Neuronal stem cell (in vitro differentiated cells): ENCODE results near the gene CFAP61.

Source experiments
- DNase-seq: peaks from one replicate; pipeline ENCODE4 v3.0.0-alpha.2; 2013; ENCODE audit warnings: low spot score
- H2AFZ ChIP-seq: one replicate; pipeline ENCODE4 v1.6.1; 2013; ENCODE audit warnings: mild to moderate bottlenecking, low read length, inconsistent platforms
- H2AK5ac ChIP-seq: 2 replicates; pipeline ENCODE4 v1.6.1; 2013; ENCODE audit warnings: low read depth, mild to moderate bottlenecking, inconsistent platforms, low read length, moderate library complexity, mixed read lengths
- H2BK120ac ChIP-seq: 2 replicates; pipeline ENCODE4 v1.6.1; 2013; ENCODE audit warnings: low read depth, mild to moderate bottlenecking, inconsistent platforms, low read length, moderate library complexity, mixed read lengths
- H2BK12ac ChIP-seq: one replicate; pipeline ENCODE4 v1.6.1; 2013; ENCODE audit warnings: low read length, inconsistent platforms
- H2BK15ac ChIP-seq: 2 replicates; pipeline ENCODE4 v1.6.1; 2013; ENCODE audit warnings: mild to moderate bottlenecking, low read length, inconsistent platforms, mixed read lengths
- H2BK5ac ChIP-seq: one replicate; pipeline ENCODE4 v1.6.1; 2013; ENCODE audit warnings: inconsistent platforms, mild to moderate bottlenecking, low read length, moderate library complexity
- H3K14ac ChIP-seq: one replicate; pipeline ENCODE4 v1.6.1; 2013; ENCODE audit warnings: low read length, inconsistent platforms
- H3K18ac ChIP-seq: 2 replicates; pipeline ENCODE4 v1.6.1; 2013; ENCODE audit warnings: low read length, inconsistent platforms
- H3K23ac ChIP-seq: 2 replicates; pipeline ENCODE4 v1.6.1; 2013; ENCODE audit warnings: low read depth, mild to moderate bottlenecking, mixed read lengths, low read length, inconsistent platforms; ENCODE audit not compliant: poor library complexity
- H3K27ac ChIP-seq: replicated peaks from 3 replicates; pipeline ENCODE4 v1.5.1; 2013; ENCODE audit warnings: low read length, inconsistent platforms
- H3K27me3 ChIP-seq, 3 experiments: 2 replicates each; pipeline ENCODE4 v1.6.1; 2013; ENCODE audit warnings: low read length in 3 of 3, mild to moderate bottlenecking in 2 of 3, inconsistent platforms in 1 of 3, low read depth in 1 of 3, mixed read lengths in 1 of 3, moderate library complexity in 1 of 3; ENCODE audit not compliant: control insufficient read depth in 3 of 3, insufficient read depth in 3 of 3
- H3K36me3 ChIP-seq, 2 donors: replicated peaks in 1 of 2; 2 replicates each; pipeline ENCODE4 v1.6.1; 2013; ENCODE audit warnings: low read length in 2 of 2; ENCODE audit not compliant: control insufficient read depth in 2 of 2, insufficient read depth in 2 of 2
- H3K4ac ChIP-seq: 2 replicates; pipeline ENCODE4 v1.6.1; 2013; ENCODE audit warnings: inconsistent platforms, mild to moderate bottlenecking, low read length, moderate library complexity
- H3K4me1 ChIP-seq, 2 donors: 1 replicate in 1 of 2; 2 replicates in 1 of 2; pipeline ENCODE4 v1.6.1; 2013; ENCODE audit warnings: low read length in 2 of 2, low read depth in 1 of 2; ENCODE audit not compliant: control insufficient read depth in 2 of 2, insufficient read depth in 1 of 2
- H3K4me2 ChIP-seq: one replicate; pipeline ENCODE4 v1.6.1; 2013; ENCODE audit warnings: mild to moderate bottlenecking, low read length, inconsistent platforms; ENCODE audit not compliant: insufficient read depth, poor library complexity, severe bottlenecking
- H3K4me3 ChIP-seq, 2 donors: 2 replicates each; pipeline ENCODE4 v1.5.1; 2013; ENCODE audit warnings: low read length in 2 of 2, mild to moderate bottlenecking in 2 of 2, inconsistent platforms in 1 of 2, moderate library complexity in 1 of 2
- H3K79me1 ChIP-seq: one replicate; pipeline ENCODE4 v1.6.1; 2013; ENCODE audit warnings: low read depth, mild to moderate bottlenecking, inconsistent platforms, low read length, moderate library complexity
- H3K9ac ChIP-seq: one replicate; pipeline ENCODE4 v1.6.1; 2013; ENCODE audit warnings: mild to moderate bottlenecking, low read depth, low read length, inconsistent platforms; ENCODE audit not compliant: poor library complexity
- H3K9me3 ChIP-seq, 2 donors: replicated peaks in 1 of 2; 2 replicates each; pipeline versions ENCODE3 to v1.6.1; 2013; ENCODE audit warnings: low read length in 2 of 2, mild to moderate bottlenecking in 2 of 2, inconsistent platforms in 1 of 2, low read depth in 1 of 2, mixed read lengths in 1 of 2, moderate library complexity in 1 of 2; ENCODE audit not compliant: control insufficient read depth in 2 of 2, insufficient read depth in 1 of 2
- H4K8ac ChIP-seq: one replicate; pipeline ENCODE4 v1.6.1; 2013; ENCODE audit warnings: low read depth, mild to moderate bottlenecking, inconsistent platforms, low read length, moderate library complexity
- H4K91ac ChIP-seq: one replicate; pipeline ENCODE4 v1.6.1; 2013; ENCODE audit warnings: low read length, low read depth, mild to moderate bottlenecking, inconsistent platforms; ENCODE audit not compliant: poor library complexity
- WGBS, 2 donors: extraction: QIAGEN DNeasy Blood & Tissue Kit; methylation state at CpG; one replicate each; pipeline ENCODE4 v1.1.7; 2013; ENCODE audit warnings: missing lambda C conversion rate in 2 of 2, mixed read lengths in 1 of 2; ENCODE audit not compliant: insufficient read length in 2 of 2, insufficient replicate concordance in 1 of 2; ENCODE audit errors: extremely low coverage in 2 of 2; 5-methylcytosine and 5-hydroxymethylcytosine counted together

CFAP61 gene

GRCh38 chr20:20370094-20370575 lies 317.8 kb downstream of the CFAP61 start:
- no peak overlapping the region for H2BK5ac ChIP-seq
- H3K14ac ChIP-seq = no peak overlapping the region
- H3K4ac ChIP-seq = no peak overlapping the region
- H3K18ac ChIP-seq = no peak overlapping the region
- H3K9ac ChIP-seq = no peak overlapping the region
- H2AFZ ChIP-seq = peak overlapping the region; percentile 91
- no peak overlapping the region for H2AK5ac ChIP-seq
- H3K4me1 ChIP-seq = peaks cover 9 to 17% of the 10 kb centered on the region in 2 donors
- H3K27ac ChIP-seq = no peak overlapping the region
- no peak overlapping the region for H3K4me2 ChIP-seq
- no peaks in the 10 kb centered on the region for H3K79me1 ChIP-seq
- WGBS, 2 donors = no CpG with 5 or more reads among the region's 10 CpGs
- no peak for DNase-seq
- peak overlapping the region in 1 of 2 donors; percentile 51 for H3K4me3 ChIP-seq
- H2BK12ac ChIP-seq = no peak overlapping the region
- no peak overlapping the region for H2BK15ac ChIP-seq
- H3K36me3 ChIP-seq = no peaks in the 10 kb centered on the region
- H3K23ac ChIP-seq = no peak overlapping the region
- no peak overlapping the region for H2BK120ac ChIP-seq
- peaks cover 31 to 88% (median 86%) of the 10 kb centered on the region in 3 experiments for H3K27me3 ChIP-seq
- H4K8ac ChIP-seq = no peak overlapping the region
- peaks cover 0 to 7% of the 10 kb centered on the region in 2 donors for H3K9me3 ChIP-seq
- H4K91ac ChIP-seq = no peak overlapping the region

GRCh38 chr20:20371083-20371482 lies 318.8 kb downstream of the CFAP61 start:
- H3K79me1 ChIP-seq = no peaks in the 10 kb centered on the region
- H2BK15ac ChIP-seq = no peak overlapping the region
- no peak for DNase-seq

GRCh38 chr20:20371681-20372080 lies 319.3 kb downstream of the CFAP61 start:
- H3K9me3 ChIP-seq = peaks cover 0 to 7% of the 10 kb centered on the region in 2 donors
- no peak overlapping the region for H4K8ac ChIP-seq
- no peak overlapping the region for H4K91ac ChIP-seq
- no peak overlapping the region for H2AFZ ChIP-seq
- peaks cover 7 to 17% of the 10 kb centered on the region in 2 donors for H3K4me1 ChIP-seq
- no peak overlapping the region for H3K14ac ChIP-seq
- H2BK15ac ChIP-seq = no peak overlapping the region
- H2BK12ac ChIP-seq = no peak overlapping the region
- no CpG with 5 or more reads among the region's 3 CpGs for WGBS, 2 donors
- no peak overlapping the region for H3K23ac ChIP-seq
- no peak overlapping the region for H2BK5ac ChIP-seq
- peaks cover 25 to 88% (median 81%) of the 10 kb centered on the region in 3 experiments for H3K27me3 ChIP-seq
- no peak for DNase-seq
- no peak overlapping the region for H3K4me3 ChIP-seq
- no peak overlapping the region for H3K9ac ChIP-seq
- no peaks in the 10 kb centered on the region for H3K79me1 ChIP-seq
- H3K4ac ChIP-seq = no peak overlapping the region
- no peak overlapping the region for H3K18ac ChIP-seq
- no peaks in the 10 kb centered on the region for H3K36me3 ChIP-seq
- no peak overlapping the region for H2AK5ac ChIP-seq
- H2BK120ac ChIP-seq = no peak overlapping the region
- H3K4me2 ChIP-seq = no peak overlapping the region
- no peak overlapping the region for H3K27ac ChIP-seq

More at GRCh38 chr20:20371083-20371482, 318.8 kb downstream of the CFAP61 start:
- no peak overlapping the region for H3K23ac ChIP-seq
- H2AK5ac ChIP-seq = no peak overlapping the region
- no peak overlapping the region for H3K4me3 ChIP-seq
- no peak overlapping the region for H2BK120ac ChIP-seq
- H3K4me2 ChIP-seq = no peak overlapping the region
- H2BK5ac ChIP-seq = no peak overlapping the region
- H3K27ac ChIP-seq = no peak overlapping the region
- peaks cover 28 to 86% (median 86%) of the 10 kb centered on the region in 3 experiments for H3K27me3 ChIP-seq
- peaks cover 9 to 17% of the 10 kb centered on the region in 2 donors for H3K4me1 ChIP-seq
- no peak overlapping the region for H3K18ac ChIP-seq
- no peak overlapping the region for H4K91ac ChIP-seq
- H2BK12ac ChIP-seq = no peak overlapping the region
- no peak overlapping the region for H3K4ac ChIP-seq
- H3K9ac ChIP-seq = no peak overlapping the region
- WGBS, 2 donors = no CpG with 5 or more reads among the region's 7 CpGs
- H3K36me3 ChIP-seq = no peaks in the 10 kb centered on the region
- peaks cover 0 to 7% of the 10 kb centered on the region in 2 donors for H3K9me3 ChIP-seq
- no peak overlapping the region for H4K8ac ChIP-seq
- H3K14ac ChIP-seq = no peak overlapping the region
- H2AFZ ChIP-seq = no peak overlapping the region

- WGBS, 2 donors = no CpG with 5 or more reads among the region's 17 CpGs
- no peak overlapping the region for H2AK5ac ChIP-seq
- no peaks in the 10 kb centered on the region for H3K79me1 ChIP-seq
- no peak overlapping the region for H2AFZ ChIP-seq
- peaks cover 3 to 17% of the 10 kb centered on the region in 2 donors for H3K4me1 ChIP-seq
- no peak overlapping the region for H3K9ac ChIP-seq
- no peak overlapping the region for H2BK120ac ChIP-seq
- no peak overlapping the region for H2BK12ac ChIP-seq
- H3K27ac ChIP-seq = no peak overlapping the region
- no peak overlapping the region for H4K8ac ChIP-seq
- H2BK15ac ChIP-seq = no peak overlapping the region
- no peak overlapping the region for H3K4me3 ChIP-seq
- no peak for DNase-seq
- H3K4ac ChIP-seq = no peak overlapping the region
- H3K4me2 ChIP-seq = no peak overlapping the region
- no peak overlapping the region for H2BK5ac ChIP-seq
- H3K18ac ChIP-seq = peak overlapping the region; percentile 25
- H3K27me3 ChIP-seq = peaks cover 25 to 91% (median 72%) of the 10 kb centered on the region in 3 experiments
- no peak overlapping the region for H4K91ac ChIP-seq
- H3K9me3 ChIP-seq = peaks cover 0 to 7% of the 10 kb centered on the region in 2 donors
- H3K23ac ChIP-seq = no peak overlapping the region
- no peaks in the 10 kb centered on the region for H3K36me3 ChIP-seq
- no peak overlapping the region for H3K14ac ChIP-seq
These were observed 320.8 kb downstream of the CFAP61 start for GRCh38 chr20:20373091-20373571.
